HT1080 (cell line): ENCODE results near the gene INPP5J. TPM values are rescaled to one million over a fixed set of nuclear protein-coding genes. Genes with fewer than 3 reads are reported as not detected.
A peak's percentile ranks its signal among the peaks of the same experiment; 100 is the strongest.
"Not testable (repeated sequence)": the region's sequence is repeated elsewhere in the genome, so short reads cannot be mapped to it uniquely, and the experiment has no call there.

Source experiments
- DNase-seq: peaks from one replicate; pipeline ENCODE4 v3.0.0-alpha.2; 2015; ENCODE audit warnings: low read depth
- polyA plus RNA-seq, 2 experiments: library from polyadenylated mRNA; depleted of rRNA; stranded (reverse); fragments of >200 nt; gene quantifications; 2 replicates each; pipeline ENCODE4 v1.2.3, GENCODE V29; 2015
- total RNA-seq: library from RNA; depleted of rRNA; stranded (reverse); fragments of >200 nt; shearing (Covaris generic); gene quantifications from 2 replicates; pipeline ENCODE4 v1.2.3, GENCODE V29; 2014; rRNA removed

Gene INPP5J
- total RNA-seq, result 0.23 and 0.88 TPM in 2 replicates
- polyA plus RNA-seq (2015; cell fraction: cytosol; rRNA removed), result 0.26 and 0.58 TPM in 2 replicates
- polyA plus RNA-seq (2015; cell fraction: nucleus; rRNA removed), result 1.7 and 2.2 TPM in 2 replicates

DNA sequence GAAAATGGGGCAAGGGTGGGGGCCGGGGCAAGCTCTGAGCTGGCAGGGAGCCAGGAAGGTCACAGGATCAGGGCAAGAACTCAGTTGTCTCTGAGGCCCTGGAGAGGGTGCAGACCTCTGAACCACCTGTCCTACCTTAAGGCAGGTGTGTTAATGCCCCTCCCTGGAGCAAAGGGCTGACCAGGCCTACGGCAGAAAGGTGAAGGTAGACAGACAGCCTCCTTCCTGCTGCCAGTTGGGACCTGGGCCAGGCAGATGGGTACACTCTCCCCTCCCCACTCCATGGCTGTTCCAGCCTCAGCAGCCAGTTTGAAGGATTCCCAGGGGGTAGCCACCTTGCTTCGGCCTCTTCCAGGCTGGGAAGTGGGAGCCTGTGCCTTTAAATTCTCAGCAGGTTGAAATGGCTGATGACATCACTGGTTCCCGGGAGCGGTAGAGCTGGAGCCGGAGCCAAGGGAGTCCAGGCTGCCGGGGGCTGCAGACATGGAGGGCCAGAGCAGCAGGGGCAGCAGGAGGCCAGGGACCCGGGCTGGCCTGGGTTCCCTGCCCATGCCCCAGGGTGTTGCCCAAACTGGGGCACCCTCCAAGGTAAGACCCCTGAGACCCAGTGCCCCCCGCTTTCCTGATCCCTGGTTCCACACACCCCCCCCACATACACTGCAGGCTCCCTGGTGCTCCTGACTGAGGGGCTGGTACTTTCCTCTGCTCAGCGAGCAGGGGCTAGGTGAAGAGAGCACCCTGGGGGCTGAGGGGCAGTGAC is at the start of gene INPP5J:
Gene INPP5J, plus strand, starts transcription at position 435 of the 760 bp plus-strand sequence. Its CDS starts 49 bp downstream, at position 484.
- DNase-seq, result peak; percentile 44

DNA sequence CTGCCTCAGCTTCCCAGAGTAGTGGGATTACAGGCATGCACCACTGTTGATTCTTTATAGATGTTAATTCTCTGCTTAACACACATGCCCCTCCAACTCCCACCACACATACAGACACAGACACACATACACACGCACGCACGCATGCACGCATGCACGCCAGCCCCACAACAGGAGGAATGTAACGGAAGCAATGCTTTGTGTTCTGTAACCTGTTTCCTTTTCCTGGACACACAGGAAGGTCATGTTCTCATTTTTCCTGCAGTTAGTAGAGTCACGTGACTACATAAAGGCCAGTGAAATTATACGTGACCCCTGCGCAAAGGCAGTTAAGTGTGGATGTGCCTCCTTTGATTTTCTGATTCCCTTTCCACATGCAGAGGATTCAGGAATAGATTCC is 49.6 kb upstream of the INPP5J start:
- DNase-seq, result not testable (repeated sequence)

GRCh38 chr22:31073545-31074145 is 49.1 kb upstream of the INPP5J start:
- DNase-seq, result not testable (repeated sequence)

DNA sequence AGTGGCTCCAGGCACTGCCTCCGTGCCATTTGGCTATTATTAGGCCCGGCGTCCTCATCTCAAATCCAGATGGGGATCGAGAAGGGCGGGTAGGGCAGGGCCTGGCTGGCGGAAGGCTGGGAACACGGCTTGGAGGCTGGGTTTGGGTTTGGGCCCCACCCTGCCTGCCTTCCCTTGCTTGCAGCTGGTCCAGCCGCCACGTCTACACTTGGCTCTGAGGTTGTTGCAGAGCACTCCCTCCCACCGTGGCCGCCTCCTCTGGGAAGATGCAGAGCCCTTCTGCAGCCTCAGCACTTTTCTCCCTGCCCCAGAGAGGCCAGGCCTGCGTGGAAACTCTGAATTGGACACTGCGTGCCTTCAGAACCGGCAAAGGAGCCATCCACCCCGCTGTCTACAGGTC is 46.8 kb upstream of the INPP5J start:
- DNase-seq, result no peak

GRCh38 chr22:31077681-31078080 is 45.1 kb upstream of the INPP5J start:
- no peak for DNase-seq

- peak; percentile 52 for DNase-seq
Observed at GRCh38 chr22:31078389-31078788, 44.4 kb upstream of the INPP5J start.

- no peak for DNase-seq
Observed at GRCh38 chr22:31079095-31079642, 43.6 kb upstream of the INPP5J start.

DNA sequence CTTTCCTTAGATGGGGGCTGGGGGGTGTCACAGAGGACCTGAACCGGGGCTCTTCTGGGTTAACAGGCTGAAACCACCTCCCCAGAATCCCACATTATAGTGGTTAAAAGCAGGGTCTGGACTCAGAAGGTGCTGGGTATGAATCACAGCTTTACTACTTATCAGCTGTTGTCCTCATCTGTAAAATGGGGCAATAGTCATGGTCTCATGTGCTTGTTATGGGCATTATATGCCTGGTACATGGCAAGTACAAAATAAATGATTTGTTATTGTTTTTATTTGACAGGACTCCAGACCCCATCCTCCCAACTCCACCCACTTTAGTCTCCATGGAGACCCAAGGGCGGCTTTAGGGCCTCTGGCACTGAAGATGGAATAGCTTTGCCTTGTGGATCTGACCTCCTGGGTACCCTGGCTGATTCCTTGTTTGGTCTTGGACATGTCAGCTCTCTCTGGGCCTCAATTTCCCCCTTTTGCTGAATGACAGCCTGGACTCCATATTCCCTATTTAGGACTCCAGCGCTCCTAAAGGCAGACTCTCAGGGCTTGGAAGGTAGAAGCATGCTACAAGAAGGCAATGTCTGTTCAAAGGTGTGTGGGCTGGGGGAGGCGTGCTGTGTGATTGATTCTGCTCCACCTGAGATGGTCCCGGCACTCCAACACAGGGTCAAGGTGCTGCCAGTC is 42.5 kb upstream of the INPP5J start:
- DNase-seq, result no peak

GRCh38 chr22:31080848-31081649 is 41.7 kb upstream of the INPP5J start, which contains the start of gene SMTN:
SMTN (plus strand) TSS chr22:31081318; CDS start chr22:31083259, 1,941 bp downstream.
- peak; percentile 87 for DNase-seq

DNA sequence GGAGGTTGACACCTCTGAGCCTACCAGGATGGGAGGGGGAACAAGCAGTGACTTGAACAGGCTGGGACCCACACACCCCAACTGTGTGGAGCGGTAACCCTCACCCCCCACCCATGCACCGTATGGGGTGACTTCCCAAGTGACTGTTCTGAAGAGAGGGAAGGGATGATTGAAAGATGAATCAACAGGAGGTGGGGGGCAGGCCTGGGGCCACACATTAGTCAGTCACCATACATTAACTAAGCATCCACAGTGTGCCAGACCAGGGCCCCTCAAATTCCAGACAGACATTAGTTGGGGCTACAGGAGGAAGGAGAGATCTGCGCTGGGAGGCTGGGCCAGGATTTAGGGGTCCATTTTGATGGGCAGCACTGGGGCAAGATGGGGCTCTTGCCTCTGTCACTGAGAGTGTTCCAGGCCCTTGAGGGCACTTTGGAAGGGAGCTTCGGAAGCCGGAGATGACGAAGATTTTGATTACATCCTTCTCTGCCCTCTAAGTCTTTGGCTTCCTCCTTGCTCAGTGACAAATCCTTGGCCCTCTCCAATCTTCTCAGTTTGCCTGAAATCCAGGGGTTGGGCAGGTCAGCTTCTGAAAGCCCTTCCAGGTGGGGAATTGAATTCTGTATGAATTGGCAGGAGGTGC is 40.7 kb upstream of the INPP5J start:
- DNase-seq, result peak; percentile 78

- peak; percentile 63 for DNase-seq
Observed at GRCh38 chr22:31082606-31083376, 40.0 kb upstream of the INPP5J start.

DNA sequence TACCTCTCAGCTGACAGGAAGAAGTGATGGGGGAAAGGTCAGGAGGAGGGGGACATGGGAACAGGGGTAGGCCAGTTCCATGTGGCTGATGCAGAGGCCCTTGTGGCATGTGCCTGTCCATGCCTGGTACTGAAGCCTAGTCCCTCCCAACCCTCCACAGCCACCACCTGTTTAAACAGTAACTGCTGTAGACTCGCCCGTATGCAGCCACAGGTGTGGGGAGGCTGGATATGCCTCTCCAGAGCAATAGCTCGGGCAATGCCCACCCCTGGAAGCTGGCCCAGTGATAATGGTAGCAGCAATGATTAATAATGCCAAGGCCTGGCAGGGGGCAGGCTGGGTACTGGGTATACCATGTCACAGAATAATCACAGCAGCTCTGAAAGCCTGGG is 39.4 kb upstream of the INPP5J start:
- no peak for DNase-seq

GRCh38 chr22:31083923-31084810 is 38.6 kb upstream of the INPP5J start:
- no peak for DNase-seq

DNA sequence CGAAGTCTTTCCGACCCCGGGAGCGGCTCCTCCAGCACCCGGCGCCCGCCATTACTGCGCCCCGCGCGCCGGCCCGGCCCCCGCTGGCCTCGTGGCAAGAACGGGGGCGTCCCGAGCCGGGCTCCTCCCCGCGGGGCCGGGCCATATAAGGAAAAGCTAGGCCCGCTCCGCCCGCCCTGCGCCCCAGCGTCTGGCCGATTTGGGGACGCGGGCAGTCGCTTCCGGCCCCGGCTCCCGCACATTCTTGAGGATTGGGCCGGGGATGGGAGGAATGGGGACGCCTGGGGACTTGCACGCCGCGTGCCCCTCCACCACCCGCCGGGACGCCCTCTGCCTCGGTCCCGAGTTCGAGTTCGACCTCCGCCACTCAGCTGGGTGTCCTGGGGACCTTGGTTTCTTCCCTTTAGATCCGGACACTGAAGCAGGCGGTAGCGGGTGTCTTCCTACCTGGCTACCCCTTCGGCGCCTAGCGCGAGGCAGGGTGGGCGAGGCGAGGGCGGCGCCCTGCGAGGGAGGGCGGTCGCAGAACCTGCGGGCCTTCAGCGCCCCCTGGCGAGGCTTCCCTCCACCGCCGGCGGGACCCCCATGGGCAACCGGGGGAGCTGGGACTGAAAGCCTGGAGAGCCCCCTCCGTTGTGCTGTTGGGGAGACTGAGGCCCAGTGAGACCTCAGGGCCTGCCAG is 37.8 kb upstream of the INPP5J start:
- DNase-seq, result peak; percentile 73

GRCh38 chr22:31085493-31085824 is 37.3 kb upstream of the INPP5J start:
- DNase-seq, result no peak

GRCh38 chr22:31085928-31086327 is 36.8 kb upstream of the INPP5J start:
- DNase-seq, result no peak

DNA sequence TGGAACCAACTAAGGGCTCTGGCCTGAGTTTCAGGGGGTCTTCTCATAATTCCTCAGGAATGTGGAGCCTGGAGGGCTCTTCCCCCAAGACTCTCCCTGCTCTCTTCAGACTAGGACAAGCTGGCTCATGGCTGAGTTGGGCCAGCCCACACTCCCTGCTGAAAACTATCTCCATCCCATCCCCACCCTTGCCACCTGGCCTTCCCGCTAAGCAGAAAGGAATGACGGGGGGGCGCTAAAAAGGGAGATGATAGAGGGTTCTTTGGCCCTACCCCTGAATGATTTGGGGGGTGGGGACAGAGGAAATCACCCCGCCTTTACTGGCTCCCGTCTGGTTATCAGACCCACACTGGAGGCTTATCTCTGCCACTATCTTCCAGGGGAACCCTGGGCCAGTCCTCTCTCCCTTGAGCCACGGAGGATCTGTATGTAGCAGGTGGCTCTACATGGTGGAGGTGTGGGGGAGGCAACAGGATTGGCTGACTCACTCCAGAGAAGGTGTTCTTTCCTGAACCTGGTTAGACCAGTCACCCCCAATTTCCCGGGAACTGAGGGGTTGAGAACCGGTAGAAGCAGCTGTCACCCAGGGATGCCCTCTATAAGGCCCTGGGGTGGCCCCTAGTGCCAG is 35.9 kb upstream of the INPP5J start:
- no peak for DNase-seq
